Frontal cortex (tissue), 4 donors: ENCODE data around the gene GTF2H2C. TPM values are rescaled to one million over a fixed set of nuclear protein-coding genes. Genes with fewer than 3 reads are reported as not detected.
"Not testable (repeated sequence)": the region's sequence is repeated elsewhere in the genome, so short reads cannot be mapped to it uniquely, and the experiment has no call there.

Experiments
- DNase-seq, 2 donors: peaks; one replicate each; pipeline ENCODE4 v3.0.0; 2012; ENCODE audit warnings: low spot score in 2 of 2
- FAIRE-seq: peaks from 2 replicates; lab custom pipeline; 2012; peaks lifted over from hg19 to GRCh38; lab: Jason Lieb, UNC
- total RNA-seq: library from RNA; depleted of rRNA; stranded (reverse); fragments of >200 nt; gene quantifications from one replicate; pipeline ENCODE4 v1.2.3, GENCODE V29; 2014
- donor health status: control.
- donor health status: control.
- donor health status: control.

GTF2H2C gene
- 110 TPM for total RNA-seq

DNA sequence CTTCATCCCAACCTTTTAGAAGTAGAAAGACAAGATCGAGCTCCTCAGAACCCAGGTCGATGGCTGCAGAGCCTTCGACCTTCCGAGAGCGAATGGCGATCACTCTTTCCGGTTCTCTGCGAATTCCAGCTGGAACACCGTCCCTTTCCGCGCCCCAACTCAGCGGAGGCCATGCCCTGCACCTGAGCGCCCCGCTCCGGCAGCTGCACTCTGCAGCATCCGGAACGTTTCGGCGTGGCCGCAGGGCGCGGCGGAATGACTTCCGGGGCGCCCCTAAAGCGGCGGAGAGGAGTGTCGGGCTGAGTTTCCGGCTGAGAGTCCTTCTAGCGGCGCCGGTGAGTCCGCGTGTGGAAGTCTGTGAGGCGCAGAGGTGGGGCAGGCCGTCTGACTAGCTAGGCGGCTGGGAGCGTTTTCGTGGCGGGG is at the start of gene GTF2H2C:
GTF2H2C (plus strand) TSS at position 284 of the 423 bp plus-strand sequence. CDS start 4,942 bp downstream, outside the sequence.
- DNase-seq, FAIRE-seq: not testable (repeated sequence)

GRCh38 chr5:69510694-69511093 is 49.3 kb upstream of the GTF2H2C start:
- FAIRE-seq (no peak), DNase-seq (no peak)

- FAIRE-seq, result no peak
- no peak for DNase-seq
Measured at GRCh38 chr5:69512740-69513260, 47.2 kb upstream of the GTF2H2C start.

GRCh38 chr5:69515570-69515969 is 44.4 kb upstream of the GTF2H2C start:
- not testable (repeated sequence) for FAIRE-seq, DNase-seq

DNA sequence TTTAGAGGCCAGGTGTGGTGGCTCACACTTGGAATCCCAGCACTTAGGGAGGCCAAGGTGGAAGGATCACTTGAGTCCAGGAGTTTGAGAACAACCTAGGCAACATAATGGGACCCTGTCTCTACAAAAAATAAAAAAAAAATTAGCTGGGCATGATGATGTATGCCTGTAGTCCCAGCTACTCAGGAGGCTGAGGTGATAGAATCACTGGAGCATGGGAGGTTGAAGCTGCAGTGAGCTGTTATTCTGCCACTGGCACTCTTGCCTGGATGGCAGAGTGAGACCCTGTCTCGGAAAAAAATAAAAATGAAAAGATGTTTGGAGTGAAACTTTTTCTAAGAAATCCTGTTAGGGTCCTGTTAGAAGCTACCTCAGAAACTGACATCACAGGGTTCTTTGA is 43.2 kb upstream of the GTF2H2C start:
- FAIRE-seq (no peak), DNase-seq (no peak)

- DNase-seq (no peak), FAIRE-seq (no peak)
Measured at GRCh38 chr5:69517763-69518212, 42.2 kb upstream of the GTF2H2C start.

GRCh38 chr5:69519285-69519684 is 40.7 kb upstream of the GTF2H2C start:
- FAIRE-seq, result no peak
- no peak for DNase-seq

GRCh38 chr5:69522035-69522434 is 38.0 kb upstream of the GTF2H2C start:
- DNase-seq (no peak), FAIRE-seq (no peak)

DNA sequence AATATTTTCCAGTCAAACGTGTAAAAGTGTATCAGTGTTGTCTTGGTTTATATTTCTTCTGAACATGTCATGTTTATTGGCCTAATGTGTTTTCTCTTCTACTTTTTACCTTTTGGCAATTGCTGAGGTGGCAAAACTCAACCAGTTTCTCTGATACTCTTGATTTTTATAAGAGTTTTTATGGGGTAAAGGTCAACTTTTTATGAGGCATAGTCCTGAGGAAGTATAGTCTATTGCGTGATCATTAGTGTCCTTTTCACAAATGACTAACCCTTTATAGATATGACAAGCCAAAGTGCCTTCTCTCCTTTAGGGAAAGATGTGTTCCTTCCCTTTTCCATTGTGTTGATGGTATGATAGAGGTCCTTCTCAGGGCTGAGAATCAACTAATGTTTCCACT is 34.5 kb upstream of the GTF2H2C start:
- FAIRE-seq (no peak), DNase-seq (no peak)

DNA sequence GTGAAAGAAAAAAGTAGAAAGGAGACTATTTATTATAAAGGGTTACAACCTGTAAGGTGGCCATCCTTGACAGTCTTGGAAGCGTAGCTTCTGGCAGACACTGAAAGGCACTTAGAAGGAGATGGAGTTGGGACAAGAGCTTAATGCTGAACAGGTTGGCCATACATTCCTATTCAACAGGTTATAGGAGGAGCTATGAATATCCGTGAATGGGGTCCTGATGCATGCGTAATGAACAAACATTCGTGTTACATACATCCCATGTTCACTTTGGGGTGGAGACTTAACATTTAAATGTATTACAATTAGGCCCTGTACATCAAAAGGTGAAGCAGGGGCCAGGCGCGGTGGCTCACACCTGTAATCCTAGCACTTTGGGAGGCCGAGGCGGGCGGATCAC is 33.3 kb upstream of the GTF2H2C start:
- DNase-seq (no peak), FAIRE-seq (no peak)

DNA sequence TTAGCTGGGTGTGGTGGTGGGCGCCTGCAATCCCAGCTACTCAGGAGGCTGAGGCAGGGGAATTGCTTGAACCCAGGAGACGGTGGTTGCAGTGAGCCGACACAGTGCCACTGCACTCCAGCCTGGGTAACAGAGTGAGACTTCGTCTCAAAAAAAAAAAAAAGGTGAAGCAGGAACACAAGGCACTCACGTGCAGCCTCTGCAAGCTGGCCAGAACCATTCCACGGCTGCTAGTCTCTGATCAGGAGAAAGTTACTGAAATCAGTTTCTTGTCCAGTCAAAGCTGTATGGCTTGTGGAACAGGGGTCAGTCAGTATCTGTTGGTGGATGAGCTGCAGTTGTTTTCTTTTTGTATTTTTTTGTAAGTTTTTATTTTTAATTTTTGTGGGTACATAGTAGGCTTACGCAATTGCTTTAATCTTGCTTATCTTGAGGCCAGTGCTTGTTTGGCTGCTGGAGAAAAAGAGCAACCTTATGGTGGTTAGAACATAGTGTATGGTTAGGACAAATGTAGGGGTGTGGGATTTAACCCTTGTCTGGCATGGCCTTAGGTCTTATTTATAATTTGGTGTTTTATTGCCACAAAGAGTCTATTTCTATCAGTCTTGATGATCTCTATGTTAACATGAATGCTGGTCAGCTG is 32.7 kb upstream of the GTF2H2C start:
- FAIRE-seq, result no peak
- DNase-seq, result no peak

DNA sequence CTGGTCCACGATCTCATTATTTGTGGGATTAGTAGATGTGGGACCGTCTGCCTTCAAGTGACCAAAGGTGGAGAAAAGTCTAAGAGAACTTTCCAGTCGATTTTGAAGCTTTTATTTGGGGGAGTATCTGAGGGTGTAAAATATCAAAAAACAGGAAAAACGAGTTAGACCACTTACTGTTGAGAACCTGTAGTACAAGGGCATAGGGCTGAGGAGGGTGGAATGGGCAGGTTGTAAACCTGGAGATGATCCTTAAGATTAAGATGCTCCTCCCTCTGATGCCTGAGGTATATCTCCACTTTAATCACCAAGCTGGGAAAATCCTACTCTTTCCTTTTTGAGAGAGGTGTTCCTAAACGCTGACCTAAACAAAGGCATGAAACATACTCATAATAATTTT is 32.0 kb upstream of the GTF2H2C start:
- FAIRE-seq (no peak), DNase-seq (no peak)

GRCh38 chr5:69528609-69529008 is 31.4 kb upstream of the GTF2H2C start:
- FAIRE-seq (no peak), DNase-seq (no peak)

DNA sequence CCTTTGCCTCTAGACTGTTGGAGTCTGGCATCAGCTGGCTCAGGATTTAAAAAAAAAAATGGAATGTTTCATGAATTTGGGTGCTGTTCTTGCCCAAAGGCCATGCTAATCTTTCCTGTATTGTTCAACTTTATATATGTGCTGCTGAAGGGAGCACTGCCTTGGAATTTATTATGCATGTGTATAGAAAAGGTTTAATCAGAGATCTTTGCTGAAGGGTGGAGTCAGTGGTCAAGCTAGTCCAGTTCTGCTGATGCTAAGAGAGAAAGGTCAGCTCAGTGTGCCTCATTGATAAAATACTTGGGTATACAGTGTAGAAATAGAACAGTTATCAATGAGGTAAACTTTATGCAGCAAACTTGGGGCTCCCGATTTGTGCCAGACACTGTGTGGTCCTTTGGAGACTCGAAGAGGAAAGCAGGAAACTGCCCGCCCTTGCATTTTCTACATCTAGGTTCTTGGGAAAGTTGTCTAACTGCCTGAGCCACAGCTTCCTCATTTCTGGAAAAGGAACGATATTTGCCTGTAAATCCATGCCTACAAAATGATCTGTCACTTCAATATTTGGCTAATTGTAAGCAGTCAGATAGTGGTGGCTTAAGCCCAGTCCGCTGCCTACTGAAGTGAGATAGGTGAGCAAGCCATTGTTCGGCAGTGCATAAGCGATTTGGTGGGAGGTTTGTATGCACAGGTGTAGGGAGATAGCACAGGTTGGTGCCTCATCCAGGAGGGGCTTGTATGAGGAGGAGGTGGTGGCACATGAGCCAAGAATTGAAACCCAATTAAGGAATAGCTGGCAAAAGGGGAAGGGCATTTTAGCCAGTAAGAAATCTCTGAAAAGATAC is 29.2 kb upstream of the GTF2H2C start:
- FAIRE-seq (no peak), DNase-seq (no peak)

DNA sequence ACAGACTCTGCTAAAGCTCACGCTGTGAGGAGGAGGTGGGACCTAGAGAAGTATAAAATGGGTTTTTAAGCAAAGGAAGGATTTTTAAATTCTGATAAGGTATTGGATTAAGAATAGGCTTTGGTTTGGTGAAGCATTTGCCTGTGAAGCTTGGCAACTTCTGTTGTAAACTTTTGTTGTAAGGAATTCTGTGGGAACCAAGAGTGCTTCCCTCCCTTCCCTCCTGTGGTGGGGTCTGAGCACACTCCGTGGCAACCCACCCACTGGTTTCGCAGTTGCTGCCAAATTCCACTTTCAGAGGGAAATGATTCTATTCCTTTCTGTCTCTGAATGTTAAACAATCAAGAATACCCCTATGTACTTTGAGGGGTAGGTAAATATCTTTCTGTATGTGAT is 28.6 kb upstream of the GTF2H2C start:
- DNase-seq, result no peak
- FAIRE-seq, result no peak

- DNase-seq, result not testable (repeated sequence)
Measured at GRCh38 chr5:69537911-69538310, 22.1 kb upstream of the GTF2H2C start.

DNA sequence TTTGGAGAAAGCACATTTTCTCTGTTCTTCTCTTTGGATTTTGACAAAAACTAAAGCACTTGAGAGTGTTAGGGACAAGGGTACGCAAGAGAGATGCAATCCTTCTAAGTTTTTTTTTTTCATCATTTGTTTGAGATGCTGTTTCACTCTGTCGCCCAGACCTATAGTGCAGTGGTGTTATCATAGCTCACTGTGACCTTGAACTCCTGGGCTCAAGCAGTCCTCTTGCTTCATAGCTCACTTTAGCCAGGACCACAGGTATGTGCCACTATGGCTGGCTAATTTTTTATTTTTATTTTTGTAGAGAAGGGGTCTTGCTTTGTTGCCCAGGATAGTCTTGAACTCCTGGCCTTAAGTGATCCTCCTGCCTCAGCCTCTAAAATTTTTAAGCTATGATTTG is 21.3 kb upstream of the GTF2H2C start:
- not testable (repeated sequence) for FAIRE-seq, DNase-seq

More at GRCh38 chr5:69537911-69538310, 22.1 kb upstream of the GTF2H2C start:
- not testable (repeated sequence) for FAIRE-seq

- FAIRE-seq, DNase-seq: not testable (repeated sequence)
Measured at GRCh38 chr5:69541347-69541746, 18.6 kb upstream of the GTF2H2C start.

DNA sequence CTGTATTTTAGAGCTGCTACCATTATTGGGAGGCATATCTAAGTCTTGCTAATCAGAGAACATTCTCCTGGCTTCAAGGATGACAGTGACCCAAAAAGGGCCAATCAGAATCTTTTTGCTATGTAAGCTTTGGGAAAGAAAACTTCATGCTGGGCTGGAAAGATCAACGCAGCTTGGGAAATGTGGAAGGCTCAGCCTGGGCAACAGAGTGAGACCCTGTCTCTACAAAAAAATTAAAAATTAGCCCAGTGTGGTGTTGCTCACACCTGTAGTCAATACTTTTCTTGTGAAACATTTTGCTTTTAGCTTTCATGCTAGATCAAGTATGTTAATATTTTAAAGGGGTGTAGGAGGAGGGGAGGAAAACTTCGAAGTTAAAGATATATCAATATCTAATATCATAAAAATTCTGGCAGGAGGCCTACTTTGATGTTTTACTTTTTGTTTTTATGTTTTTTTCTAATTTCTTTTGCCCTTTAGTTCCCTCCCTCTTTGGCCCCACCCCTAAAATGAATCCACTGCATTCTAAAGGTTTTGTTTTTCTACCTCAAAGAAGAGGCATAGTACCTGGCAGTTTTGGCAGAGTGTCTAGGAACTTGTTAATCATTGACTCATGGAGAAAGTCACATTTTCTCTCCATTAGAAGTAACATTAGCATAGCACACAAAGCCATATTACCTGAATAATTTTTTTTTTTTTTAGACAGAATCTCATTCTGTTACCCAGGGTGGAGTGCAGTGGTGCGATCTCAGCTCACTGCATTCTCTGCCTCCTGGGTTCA is 17.0 kb upstream of the GTF2H2C start:
- not testable (repeated sequence) for FAIRE-seq, DNase-seq

DNA sequence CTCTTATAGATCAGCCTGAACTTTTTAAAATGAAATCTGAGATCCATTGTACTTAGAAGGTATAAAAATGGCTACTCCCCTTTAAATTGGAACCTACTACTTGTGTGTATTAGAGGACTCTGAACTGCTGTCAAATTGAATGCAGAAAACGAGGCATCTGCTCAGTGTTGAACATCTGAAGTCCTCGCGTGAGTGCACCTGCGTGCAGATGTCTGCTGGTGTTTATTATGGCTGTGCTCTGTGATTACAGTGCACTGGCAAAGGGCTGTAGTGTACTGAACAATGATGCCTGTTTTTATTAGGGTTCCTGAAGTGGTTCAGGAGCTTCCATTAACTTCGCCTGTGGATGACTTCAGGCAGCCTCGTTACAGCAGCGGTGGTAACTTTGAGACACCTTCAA is 15.4 kb upstream of the GTF2H2C start:
- not testable (repeated sequence) for DNase-seq, FAIRE-seq
